Measurements from ENCODE around the gene CALD1. TPM values are rescaled to one million over a fixed set of nuclear protein-coding genes. Genes with fewer than 3 reads are reported as not detected.

The CALD1 gene
- total and polyA plus RNA-seq, 4 donors, result 48.0 to 226 (median 95.2) TPM

GRCh38 chr7:134949171-134949570 is 169.7 kb downstream of the CALD1 start:
- 67% methylated on average over 3 of the region's 3 CpGs for WGBS
- Histone ChIP-seq H3K27ac (ENCODE audit: low read depth in 1 of 2, low read length in 2 of 2) (no peak overlapping the region), H3K4me3 (ENCODE audit: low read depth in 1 of 3, low read length in 3 of 3) (no peak overlapping the region), H3K27me3 (ENCODE audit: control insufficient read depth in 4 of 4, insufficient read depth in 4 of 4, low read length in 3 of 4) (no peaks in the 10 kb centered on the region), H3K9me3 (ENCODE audit: control insufficient read depth in 4 of 4, low read length in 3 of 4) (no peaks in the 10 kb centered on the region), H3K36me3 (ENCODE audit: control insufficient read depth in 4 of 4, insufficient read depth in 3 of 4, low read depth in 1 of 4, low read length in 3 of 4) (peaks cover 4 to 56% (median 39%) of the 10 kb centered on the region in 4 donors), H3K9ac (ENCODE audit: low read depth in 1 of 2, low read length in 2 of 2) (no peak overlapping the region), H3K4me1 (ENCODE audit: control insufficient read depth in 4 of 4, insufficient read depth in 4 of 4, low read length in 3 of 4) (no peaks in the 10 kb centered on the region)
- TF ChIP-seq FOXA1 (IDR thresholded peaks at IDR 0.05), result no peak
- TF ChIP-seq JUND (IDR thresholded peaks at IDR 0.05), result no peak
- TF ChIP-seq, protein P1, sequence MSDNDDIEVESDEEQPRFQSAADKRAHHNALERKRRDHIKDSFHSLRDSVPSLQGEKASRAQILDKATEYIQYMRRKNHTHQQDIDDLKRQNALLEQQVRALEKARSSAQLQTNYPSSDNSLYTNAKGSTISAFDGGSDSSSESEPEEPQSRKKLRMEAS (IDR thresholded peaks at IDR 0.05), result no peak
- TF ChIP-seq RXRA (IDR thresholded peaks at IDR 0.05), result no peak
- TF ChIP-seq SP1 (IDR thresholded peaks at IDR 0.05), result no peak
- no peak for TF ChIP-seq NR2F2 (IDR thresholded peaks at IDR 0.05)
- TF ChIP-seq YY1 (IDR thresholded peaks at IDR 0.05), result no peak
- no peak for TF ChIP-seq GABPA (IDR thresholded peaks at IDR 0.05 in 1 of 2, conservative IDR thresholded peaks at IDR 0.05 in 1 of 2)
- no peak for TF ChIP-seq TAF1 (conservative IDR thresholded peaks at IDR 0.05)
- DNase-seq (ENCODE audit: low spot score), result no peak

- Histone ChIP-seq H3K27ac (ENCODE audit: low read depth in 1 of 2, low read length in 2 of 2) (no peak overlapping the region), H3K9ac (ENCODE audit: low read depth in 1 of 2, low read length in 2 of 2) (no peak overlapping the region), H3K4me3 (ENCODE audit: low read depth in 1 of 3, low read length in 3 of 3) (no peak overlapping the region), H3K9me3 (ENCODE audit: control insufficient read depth in 4 of 4, low read length in 3 of 4) (no peaks in the 10 kb centered on the region), H3K4me1 (ENCODE audit: control insufficient read depth in 4 of 4, insufficient read depth in 4 of 4, low read length in 3 of 4) (peaks cover 0 to 9% (median 6%) of the 10 kb centered on the region in 4 donors), H3K27me3 (ENCODE audit: control insufficient read depth in 4 of 4, insufficient read depth in 4 of 4, low read length in 3 of 4) (no peaks in the 10 kb centered on the region), H3K36me3 (ENCODE audit: control insufficient read depth in 4 of 4, insufficient read depth in 3 of 4, low read depth in 1 of 4, low read length in 3 of 4) (peaks cover 5 to 64% (median 39%) of the 10 kb centered on the region in 4 donors)
- 58% methylated on average over 9 of the region's 9 CpGs for WGBS
- DNase-seq (ENCODE audit: low spot score), result no peak
- TF ChIP-seq ZBTB33 (IDR thresholded peaks at IDR 0.05), result no peak
- no peak for TF ChIP-seq HNF4A (conservative IDR thresholded peaks at IDR 0.05)
- peak; percentile 85 for TF ChIP-seq RAD21 (IDR thresholded peaks at IDR 0.05)
- TF ChIP-seq NR2F2 (IDR thresholded peaks at IDR 0.05), result no peak
- peak; percentile 59 for TF ChIP-seq CTCF (IDR thresholded peaks at IDR 0.05; ENCODE audit: low read depth, low read length, missing input control)
- no peak for TF ChIP-seq TAF1 (conservative IDR thresholded peaks at IDR 0.05)
Measured at GRCh38 chr7:134954197-134955082, 175.0 kb downstream of the CALD1 start.

GRCh38 chr7:134957005-134957404 is 177.6 kb downstream of the CALD1 start:
- no peaks in the 10 kb centered on the region for H3K9me3 ChIP-seq (ENCODE audit: control insufficient read depth in 4 of 4, low read length in 3 of 4)
- DNase-seq (ENCODE audit: low spot score), result no peak
- H3K27me3 ChIP-seq (ENCODE audit: control insufficient read depth in 4 of 4, insufficient read depth in 4 of 4, low read length in 3 of 4), result no peaks in the 10 kb centered on the region
- no peak overlapping the region for H3K9ac ChIP-seq (ENCODE audit: low read depth in 1 of 2, low read length in 2 of 2)
- TF ChIP-seq FOXA2 (IDR thresholded peaks at IDR 0.05) (no peak), RXRA (IDR thresholded peaks at IDR 0.05) (peak; percentile 47 to 59), HNF4A (conservative IDR thresholded peaks at IDR 0.05) (peak; percentile 47 to 48), RAD21 (IDR thresholded peaks at IDR 0.05) (peak in 1 of 2 donors; percentile 20)
- 60% methylated on average over 3 of the region's 3 CpGs for WGBS
- H3K36me3 ChIP-seq (ENCODE audit: control insufficient read depth in 4 of 4, insufficient read depth in 3 of 4, low read depth in 1 of 4, low read length in 3 of 4), result peaks cover 13 to 62% (median 39%) of the 10 kb centered on the region in 4 donors
- H3K4me1 ChIP-seq (ENCODE audit: control insufficient read depth in 4 of 4, insufficient read depth in 4 of 4, low read length in 3 of 4), result peaks cover 0 to 9% (median 6%) of the 10 kb centered on the region in 4 donors
- H3K4me3 ChIP-seq (ENCODE audit: low read depth in 1 of 3, low read length in 3 of 3), result no peak overlapping the region
- no peak overlapping the region for H3K27ac ChIP-seq (ENCODE audit: low read depth in 1 of 2, low read length in 2 of 2)
